Inflammatory macrophage treated with lipopolysaccharide for 1 hour (primary cell): ENCODE data around the gene RGS3.
A peak's percentile ranks its signal among the peaks of the same experiment; 100 is the strongest.
"Not testable (repeated sequence)": the region's sequence is repeated elsewhere in the genome, so short reads cannot be mapped to it uniquely, and the experiment has no call there.

Source experiments
- DNase-seq, 2 donors: peaks; one replicate each; pipeline ENCODE4 v3.0.0-alpha.2; 2020 to 2022

The RGS3 gene

DNA sequence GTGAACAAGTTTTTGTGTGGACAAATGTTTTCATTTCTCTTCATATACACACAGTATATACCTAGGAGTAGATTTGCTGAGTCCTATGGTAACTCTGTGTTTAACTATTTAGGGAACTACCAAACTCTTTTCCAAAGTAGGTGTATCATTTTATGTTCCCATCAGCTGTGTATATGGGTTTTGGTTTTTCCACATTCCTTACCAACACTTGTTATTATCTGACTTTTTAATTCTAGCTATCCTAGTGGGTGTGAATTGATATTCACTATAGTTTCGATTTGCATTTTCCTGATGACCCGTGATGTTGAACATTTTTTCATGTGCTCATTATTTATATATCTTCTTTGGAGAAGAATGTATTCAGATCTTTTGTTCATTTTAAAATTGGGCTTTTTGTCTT is 3.7 kb downstream of the RGS3 start:
- no peak for DNase-seq

DNA sequence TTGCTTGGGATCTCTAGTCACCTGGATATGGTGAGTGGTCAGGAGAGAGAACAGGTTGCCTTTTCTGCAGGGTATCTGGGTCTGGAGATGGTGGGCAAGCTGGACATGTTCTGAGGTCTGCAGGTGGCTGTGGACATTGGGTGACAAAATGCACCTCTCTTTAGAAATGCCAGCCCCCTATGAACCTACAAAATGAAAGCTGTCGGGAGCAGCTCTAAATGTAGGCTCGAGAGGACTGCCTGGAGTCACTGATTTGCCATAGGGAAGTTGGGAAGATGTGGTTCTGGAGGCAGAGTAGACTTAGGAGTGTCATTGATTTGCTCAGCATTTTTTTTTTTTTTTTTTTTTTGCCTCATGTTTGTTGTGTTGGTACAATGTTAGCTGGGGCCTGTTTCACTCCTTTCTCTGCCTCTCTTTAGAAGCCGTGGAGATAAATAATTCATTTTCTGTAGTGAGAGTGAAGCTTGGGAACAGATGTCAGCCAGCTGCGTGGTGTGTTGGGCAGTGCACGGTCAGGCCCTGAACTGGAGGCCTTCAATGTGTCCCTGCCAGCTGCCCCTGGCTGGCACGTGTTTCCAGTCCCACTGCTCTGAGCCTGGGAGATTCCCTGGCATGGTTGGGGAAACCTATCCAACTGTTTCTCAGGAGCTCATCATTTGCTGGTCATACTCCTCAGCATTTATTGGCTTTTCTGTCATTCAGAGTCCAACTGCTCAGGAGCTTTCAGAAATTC is 5.4 kb downstream of the RGS3 start:
- DNase-seq: no peak

DNA sequence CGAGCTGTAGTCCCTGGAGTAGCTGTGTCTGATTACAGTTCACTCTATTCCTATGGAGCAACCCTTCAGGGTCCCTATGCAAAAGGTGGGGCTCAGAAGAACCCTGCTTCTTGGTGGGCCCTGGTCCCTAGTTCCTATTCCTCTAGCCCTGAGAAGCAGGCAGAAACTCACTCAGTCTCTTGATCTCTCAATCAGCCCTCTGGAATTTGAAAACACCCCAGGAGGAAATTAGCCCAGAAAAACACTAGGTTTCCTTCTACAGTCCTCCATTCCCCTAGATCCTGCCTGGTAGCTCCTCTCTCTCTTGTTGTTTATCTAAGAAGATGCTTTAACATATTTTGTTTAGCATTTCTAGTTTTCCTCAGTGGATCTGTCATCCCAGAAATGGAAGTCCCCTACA is 7.6 kb downstream of the RGS3 start:
- DNase-seq: no peak

DNA sequence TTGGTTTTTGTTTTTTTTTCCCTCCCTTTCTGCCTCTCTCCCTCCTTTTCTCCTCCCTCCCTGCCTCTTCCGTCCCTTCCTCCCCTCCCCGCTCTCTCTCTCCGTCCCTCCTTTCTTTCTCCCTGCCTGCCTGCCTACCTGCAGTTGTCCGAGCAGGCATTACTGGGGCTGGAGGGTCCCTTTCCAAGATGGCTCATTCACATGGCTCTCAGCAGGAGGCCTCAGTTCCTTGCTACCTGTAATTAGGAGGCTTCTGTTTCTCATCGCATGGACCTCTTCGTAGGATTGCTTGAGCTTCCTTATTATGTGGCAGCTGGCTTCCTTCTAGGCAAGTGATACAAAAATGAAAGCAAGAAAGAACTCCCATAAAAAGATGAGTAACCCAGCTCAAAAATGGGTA is 8.0 kb downstream of the RGS3 start:
- DNase-seq: no peak

DNA sequence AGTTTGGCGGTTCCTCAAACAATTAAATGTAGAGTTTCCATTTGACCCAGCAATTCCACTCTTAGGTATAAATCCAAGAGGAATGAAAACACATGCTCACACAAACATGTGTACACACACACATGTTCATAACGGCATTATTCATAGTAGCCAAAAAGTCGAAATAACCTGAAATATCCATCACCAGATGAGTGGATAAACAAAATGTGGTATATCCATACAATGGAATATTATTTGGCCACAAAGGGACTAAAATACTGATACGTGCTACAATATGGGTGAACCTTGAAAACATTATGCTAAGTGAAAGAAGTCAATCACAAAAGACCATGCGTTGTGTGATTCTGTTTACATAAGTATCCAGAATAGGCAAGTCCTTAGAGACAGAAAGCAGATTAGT is 8.7 kb downstream of the RGS3 start:
- no peak for DNase-seq

DNA sequence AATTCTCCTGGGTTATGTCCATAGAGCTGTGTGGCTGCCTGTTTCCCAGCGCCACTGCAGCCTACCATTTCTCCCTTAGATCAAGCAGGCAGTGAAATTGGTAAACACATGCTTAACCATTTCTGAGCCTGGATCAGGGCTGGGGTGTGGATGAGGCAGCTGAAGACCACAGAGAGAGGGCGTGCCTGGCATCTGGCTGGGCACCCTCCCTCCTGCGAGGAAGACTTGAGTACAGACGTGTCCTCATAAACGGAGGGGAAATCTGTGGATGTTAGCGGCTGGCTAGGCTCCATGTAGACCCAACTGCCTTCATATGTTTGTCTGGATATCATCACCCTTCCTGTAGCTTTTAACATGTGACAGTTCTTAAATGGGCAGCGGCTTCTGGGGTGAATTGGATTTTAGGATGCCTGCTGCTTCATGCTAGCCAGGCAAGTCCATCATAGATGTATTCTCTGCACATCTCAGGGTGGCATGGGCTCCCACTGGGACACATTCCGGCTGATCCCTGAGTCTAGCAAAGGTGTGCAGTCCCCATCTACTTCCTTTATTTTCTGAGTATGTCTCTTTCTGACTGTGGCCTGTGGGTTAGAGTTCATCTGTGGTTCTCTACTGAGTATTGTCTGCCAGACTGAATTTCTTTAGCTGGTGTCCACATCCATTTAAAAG is 11.0 kb downstream of the RGS3 start:
- DNase-seq: no peak

DNA sequence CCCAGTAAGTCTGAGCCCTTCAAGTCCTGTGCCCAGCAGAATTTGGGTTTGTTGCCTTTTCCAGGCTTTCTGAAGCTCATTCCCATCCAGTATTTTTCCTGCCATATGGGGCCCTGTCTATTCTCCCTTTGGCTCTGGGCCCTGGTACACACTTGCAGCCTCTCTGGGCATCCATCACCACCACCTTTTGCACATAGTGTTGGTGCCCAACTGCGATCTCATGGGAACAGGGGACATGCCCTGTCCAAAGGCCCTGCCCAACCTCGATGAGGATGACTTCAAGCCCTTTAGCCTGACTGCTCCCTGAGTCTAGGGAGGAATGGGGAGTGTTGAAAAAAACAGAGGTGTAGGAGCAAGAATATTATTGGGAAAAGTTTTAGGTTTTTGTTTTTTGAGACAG is 11.5 kb downstream of the RGS3 start:
- no peak for DNase-seq

DNA sequence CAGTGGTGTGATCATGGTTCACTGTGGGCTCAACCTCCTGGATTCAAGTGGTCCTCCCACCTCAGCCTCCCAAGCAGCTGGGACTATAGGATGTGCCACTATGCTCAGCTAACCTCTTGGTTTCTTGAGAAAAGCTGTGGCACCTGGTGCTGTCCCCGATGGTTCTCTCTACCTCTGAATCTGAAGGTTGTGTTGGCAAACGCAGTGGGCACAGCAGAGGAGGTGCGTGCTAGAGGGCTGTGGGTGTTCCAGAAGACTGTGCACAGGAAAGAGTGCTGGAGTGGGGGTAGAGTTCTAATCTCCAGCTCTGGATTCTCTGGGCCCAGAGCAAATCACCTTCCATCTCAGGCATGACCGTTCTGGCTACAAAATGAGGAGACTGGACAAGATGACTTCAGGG is 12.5 kb downstream of the RGS3 start:
- DNase-seq: no peak

DNA sequence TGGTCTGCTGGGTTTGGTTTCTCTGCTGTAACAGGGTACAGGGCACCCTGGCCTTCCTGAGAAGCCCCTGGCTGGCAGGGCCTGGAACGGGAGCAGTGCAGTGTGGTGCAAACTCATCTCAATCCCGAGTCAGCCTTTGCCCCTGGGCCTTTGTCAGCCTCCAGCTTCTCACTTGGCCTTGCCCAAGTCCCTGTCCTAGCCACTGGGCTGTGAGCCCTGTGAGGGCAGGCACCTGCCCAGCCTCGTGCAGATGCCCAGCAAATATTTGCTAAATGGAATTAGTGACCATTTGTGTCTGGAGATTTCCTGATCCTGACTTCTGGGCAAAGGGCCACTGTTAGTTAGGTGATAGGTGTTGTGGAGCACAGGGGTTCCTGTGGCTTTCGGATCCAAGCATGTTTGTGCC is 13.0 kb downstream of the RGS3 start:
- DNase-seq: no peak

DNA sequence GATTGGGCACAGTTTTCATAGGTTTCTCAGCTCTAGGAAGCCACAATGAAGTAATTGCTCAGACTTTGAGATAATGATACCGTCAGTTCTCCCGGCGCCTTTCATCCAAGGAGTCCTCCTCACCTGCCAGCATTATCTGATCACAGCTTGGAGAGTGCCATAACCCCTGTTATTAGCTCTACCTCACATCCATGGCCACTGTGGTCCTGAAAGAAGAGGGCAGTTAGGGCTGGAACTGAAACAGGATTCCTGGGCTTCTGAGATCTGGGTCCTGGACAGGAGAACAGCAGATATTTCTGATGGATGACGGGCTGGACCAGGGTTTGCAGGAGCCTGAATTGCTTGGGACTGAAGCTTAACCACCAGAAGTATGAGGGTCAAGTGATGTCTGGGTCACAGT is 13.5 kb downstream of the RGS3 start:
- no peak for DNase-seq

DNA sequence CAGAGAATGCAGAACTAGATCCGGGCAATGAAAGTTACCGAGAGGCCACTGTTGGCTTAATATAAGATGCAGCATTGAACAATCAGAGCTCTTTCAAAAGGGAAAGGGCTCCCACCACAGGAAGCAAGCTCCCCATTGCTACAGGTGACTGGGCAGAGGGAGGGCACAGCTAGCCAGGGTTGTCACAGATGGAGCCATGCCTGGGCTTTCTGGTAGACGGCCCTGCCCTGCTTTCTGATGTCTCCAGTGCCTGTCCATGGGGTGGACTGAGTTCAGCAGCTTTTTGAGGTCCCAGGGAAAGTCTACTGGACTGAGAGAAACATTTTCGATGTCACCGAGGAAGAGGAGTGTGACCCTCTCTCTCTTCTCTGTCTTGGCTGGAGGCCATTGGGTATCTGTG is 14.1 kb downstream of the RGS3 start:
- DNase-seq: no peak

DNA sequence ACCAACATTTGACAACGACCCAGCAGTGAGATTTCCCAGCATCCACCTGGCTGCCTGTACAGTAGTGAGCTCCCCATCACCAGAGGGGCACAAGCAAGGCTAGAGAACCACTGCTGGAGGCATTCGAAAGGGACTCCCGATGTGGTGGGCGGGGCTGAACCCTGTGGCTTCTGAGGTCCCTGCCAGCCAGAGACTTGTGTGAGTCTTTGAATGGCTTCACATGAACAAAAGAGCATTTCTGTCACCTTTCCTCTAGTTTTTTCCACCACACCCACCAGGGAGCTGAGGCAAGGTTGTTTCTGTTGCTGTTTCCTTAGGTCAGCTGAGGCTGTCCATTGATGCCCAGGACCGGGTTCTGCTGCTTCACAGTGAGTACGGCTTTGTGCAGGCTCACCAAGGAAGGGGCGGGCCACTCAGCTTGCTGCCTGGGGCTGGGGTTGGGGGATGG is 15.7 kb downstream of the RGS3 start:
- no peak for DNase-seq

DNA sequence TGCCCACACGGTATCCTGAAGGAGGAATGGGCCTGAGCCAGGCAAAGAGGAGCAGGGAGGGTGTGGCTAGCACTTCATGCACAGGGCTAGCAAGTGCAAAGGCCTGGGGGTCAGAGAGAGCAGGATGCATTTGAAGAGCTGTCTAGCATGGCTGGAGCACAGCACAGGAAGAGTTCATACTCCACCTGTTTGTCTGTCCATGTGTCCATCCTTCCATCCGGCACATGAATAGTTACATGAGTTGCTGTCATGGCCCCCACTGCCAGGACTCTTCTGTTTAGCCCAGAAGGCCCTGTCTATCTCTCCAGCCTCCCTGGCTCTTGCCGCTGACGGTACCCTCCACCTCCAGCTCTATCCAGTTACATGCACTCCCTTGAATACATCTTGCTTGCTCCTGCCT is 17.1 kb downstream of the RGS3 start:
- no peak for DNase-seq

DNA sequence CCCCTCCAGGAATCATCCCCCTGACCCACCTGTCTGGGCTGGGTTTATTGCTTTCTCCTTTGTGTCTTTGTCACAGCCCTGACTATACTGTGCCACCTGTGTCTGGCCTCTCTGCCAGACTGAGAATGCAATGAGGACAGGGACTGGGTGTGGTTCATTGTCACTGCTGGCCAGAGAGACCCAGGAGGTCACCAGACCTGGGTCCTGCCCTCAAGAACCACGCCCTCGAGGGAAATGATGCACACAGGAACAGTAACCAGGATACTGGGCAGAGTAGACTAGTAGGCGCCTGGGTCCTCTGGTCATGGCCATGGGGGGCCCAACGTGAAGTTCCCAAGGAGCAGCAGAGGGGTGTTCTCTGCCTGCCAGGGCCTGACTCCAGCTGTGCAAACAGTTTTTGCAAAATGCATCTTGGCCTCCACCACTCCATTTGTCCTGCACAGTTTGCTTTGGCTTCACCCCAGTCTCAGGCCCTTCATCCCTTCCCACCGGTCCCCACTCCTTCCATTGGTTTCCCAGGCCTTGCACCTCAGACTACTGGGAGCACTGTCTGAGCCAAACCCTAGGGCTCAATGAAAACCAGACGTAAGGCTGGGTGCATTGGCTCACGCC is 17.8 kb downstream of the RGS3 start:
- DNase-seq: no peak

DNA sequence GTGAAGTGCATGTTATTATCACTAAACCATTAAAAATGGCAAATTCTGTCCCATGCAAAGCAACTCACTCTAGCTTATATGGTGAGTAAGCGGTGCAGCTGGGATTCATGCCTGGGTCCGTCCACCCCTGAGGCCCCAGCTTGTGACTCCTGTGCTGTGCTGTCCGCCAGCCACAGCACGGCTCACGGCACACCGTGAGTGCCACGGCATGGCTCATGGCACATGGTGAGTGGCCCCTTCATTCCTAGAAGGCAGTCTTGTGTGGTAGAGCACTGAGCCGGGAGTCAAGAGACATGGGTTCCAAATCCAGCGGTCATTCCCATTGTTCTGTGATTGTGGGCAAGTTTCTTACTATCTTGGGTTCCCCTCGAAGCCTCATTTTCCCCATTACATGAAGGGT is 18.8 kb downstream of the RGS3 start:
- DNase-seq: no peak

DNA sequence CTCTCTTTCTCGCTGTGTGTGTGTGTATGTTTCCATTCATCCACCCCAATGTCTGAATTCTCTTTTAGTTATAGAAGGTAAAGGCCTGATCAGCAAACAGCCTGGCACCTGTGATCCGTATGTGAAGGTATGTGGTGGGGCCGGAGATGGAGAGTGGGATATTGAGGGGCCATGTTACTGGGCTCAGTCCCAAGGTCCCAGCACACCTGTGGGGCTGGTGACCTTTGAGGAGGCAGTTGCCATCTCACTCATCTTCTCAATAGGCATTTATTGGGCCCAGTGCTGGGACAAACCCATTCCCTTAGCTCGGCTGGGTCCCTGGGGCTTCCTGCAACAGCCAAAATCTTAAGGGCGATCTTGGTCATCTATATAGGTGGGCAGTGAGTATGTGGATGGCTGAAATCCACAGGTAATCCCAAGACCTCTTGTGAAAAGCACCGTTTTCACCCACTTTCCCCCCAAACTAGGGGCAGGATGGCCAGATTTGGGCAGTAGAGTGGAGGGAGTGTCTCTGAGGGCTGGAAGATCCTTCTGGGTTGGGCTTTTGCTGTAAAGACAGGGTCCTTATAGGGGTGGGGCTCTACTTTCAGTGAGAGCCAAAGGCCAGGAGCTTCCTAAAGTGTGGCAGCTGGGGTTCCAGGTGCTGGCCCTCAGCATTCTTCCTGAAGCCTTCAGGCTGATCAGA is 19.6 kb downstream of the RGS3 start:
- no peak for DNase-seq

DNA sequence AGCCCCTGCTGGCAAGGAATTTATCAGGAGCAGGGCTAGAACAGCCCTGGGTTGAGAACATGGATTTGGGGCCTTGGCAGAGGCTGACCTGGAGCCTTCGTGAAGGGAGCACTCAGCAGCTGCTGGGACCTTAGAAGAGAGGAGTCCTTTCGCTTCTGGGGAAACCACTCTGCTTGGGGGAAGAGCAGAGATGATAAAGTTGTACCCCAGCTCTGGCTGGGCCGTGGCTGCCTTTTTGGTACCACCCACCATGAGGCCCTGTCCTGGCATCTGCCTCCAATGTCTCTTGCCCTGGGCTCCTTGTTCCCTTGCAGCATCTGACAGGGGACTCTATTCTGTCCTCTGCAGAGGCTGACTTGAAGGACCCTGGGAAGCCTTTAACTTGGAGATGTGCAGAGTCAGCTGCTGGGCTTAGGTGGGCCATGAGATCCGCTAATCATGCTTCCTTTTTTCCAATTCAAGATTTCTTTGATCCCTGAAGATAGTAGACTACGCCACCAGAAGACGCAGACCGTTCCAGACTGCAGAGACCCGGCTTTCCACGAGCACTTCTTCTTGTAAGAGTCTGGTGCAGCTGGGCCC is 20.2 kb downstream of the RGS3 start:
- DNase-seq: no peak

DNA sequence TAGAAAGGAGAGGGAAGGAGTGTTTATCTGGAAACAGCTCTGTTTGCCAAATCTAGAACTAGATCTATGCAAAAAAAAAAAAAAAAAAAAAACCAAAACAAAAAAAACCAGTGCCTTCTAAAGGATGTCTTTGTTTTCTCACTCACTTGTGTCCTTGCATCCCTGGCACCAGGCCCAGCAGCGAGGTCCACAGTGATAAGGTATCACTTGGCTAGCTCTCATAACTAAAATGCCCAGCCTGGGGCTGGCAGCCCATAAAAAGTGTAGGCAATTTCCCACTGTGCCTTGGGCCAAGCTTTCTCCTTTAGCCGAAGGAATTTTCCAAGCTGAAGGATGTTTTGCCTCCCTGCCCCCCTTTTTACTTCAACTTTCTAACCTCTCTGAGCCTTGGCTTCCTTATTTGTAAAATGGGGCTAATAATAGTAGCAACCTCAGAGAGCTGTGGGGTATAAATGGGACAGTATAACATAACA is 20.8 kb downstream of the RGS3 start:
- DNase-seq: peak in 1 of 2 donors; percentile 4

DNA sequence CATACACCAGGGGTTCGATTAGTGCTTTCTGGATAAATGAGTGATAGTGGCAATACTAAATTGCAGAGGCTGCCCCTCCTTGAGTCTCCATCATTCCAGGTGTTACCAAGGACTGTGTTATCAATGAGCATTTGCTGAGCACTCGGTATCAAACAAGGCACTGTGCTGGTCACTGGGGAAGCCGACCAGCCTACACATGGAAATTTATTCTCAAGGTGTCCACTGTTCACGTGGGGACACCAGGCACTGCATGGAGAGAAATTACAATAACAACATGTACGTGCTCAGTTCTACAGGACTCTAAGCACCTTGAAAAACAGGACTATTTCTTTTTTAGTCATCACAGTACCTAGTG is 22.2 kb downstream of the RGS3 start:
- no peak for DNase-seq

DNA sequence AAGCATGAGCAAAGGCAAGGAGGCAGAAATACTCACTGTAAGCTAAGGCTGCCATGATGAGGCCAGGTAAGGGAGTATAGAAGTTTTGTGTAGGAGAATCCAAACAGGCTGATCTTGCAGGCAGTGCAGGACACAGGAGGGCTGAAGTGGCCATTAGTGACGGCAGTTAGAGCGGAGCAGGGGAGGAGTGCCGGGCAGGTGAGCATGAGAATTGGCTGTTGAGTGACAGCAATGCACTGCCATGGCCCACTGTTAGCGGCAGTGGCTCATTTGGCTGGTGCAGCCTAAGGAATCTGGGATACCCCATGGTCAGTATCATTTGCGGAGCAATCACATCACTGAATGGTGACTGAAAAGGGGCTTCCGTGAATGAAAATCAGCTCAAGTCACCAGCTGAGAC is 22.8 kb downstream of the RGS3 start:
- DNase-seq: no peak

DNA sequence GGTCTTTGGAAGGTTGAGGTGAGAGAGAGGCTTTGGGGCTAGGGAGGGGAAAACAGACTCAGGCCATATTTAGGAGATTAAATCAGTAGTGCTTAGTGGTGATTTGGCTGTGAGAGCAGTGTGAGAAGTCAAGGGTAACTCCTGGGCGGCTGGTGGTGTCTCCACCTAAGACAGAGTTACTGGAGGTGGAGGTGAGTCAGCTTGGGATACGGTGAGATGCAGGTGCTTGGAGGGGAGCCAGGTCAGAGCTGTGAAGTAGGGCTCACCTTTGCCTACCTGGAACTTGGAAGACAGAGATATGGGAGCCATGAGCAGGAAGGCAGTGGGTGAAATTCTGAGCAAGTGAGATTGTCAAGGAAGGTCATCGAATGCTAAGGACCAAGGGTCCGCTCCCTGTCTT is 24.5 kb downstream of the RGS3 start:
- no peak for DNase-seq

DNA sequence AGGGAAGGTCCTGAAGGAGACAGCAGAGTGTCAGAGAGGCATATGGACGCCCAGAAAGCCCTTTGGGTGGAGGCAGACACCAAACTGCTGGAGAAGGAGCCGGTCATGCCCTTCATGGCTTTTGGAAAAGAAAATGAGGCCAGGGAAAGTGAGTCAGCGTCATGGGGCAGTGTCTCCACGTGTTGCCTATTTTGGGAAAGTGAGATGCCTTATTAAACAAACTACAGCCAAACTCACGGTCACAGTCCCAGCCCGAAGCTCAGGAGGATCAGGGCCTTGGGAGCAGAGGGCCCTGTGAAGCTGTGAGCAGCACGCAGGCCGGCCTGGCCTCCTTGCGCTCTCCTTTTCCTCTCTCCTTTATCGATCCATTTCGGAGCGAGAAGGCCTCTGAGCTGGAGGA is 25.0 kb downstream of the RGS3 start:
- no peak for DNase-seq

DNA sequence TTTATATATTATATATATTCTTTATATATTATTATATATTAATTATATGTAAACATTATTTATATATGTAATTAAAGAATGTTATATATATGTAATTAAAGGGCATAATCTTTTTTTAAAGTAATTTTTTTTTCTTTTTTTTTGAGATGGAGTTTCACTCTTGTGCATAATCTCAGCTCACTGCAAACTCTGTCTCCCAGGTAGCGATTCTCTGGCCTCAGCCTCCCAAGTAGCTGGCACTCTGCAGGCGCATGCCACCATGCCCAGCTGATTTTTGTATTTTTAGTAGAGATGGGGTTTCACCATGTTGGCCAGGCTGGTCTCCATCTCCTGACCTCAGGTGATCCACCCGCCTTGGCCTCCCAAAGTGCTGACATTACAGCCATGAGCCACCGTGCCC is 27.6 kb downstream of the RGS3 start:
- not testable (repeated sequence) for DNase-seq
